ENCODE measurements around the gene FAM20B.

- TF ChIP-seq CTCF (IDR thresholded peaks at IDR 0.05) (no peak), EP300 (IDR thresholded peaks at IDR 0.05) (no peak), POLR2A (IDR thresholded peaks at IDR 0.05) (no peak)
These were observed 11.3 kb downstream of the FAM20B start for GRCh38 chr1:179036844-179037465.
